Measurements from ENCODE around the gene ABCC9.

Gene ABCC9

GRCh38 chr12:21940549-21941505, at the start of gene ABCC9:
ABCC9 (minus strand) TSS chr12:21941426; CDS start chr12:21936674, 4,752 bp downstream.
- DNase-seq (ENCODE audit: low read depth in 2 of 2) = no peak

- no peak for DNase-seq (ENCODE audit: low read depth in 2 of 2)
These were observed 48.7 kb upstream of the ABCC9 start for GRCh38 chr12:21989819-21990412.

GRCh38 chr12:21988619-21989018, 47.4 kb upstream of the ABCC9 start:
- no peak for DNase-seq (ENCODE audit: low read depth in 2 of 2)

- no peak for DNase-seq (ENCODE audit: low read depth in 2 of 2)
These were observed 46.5 kb upstream of the ABCC9 start for GRCh38 chr12:21987755-21988154.

GRCh38 chr12:21985155-21985554, 43.9 kb upstream of the ABCC9 start:
- DNase-seq (ENCODE audit: low read depth in 2 of 2) = no peak

- no peak for DNase-seq (ENCODE audit: low read depth in 2 of 2)
These were observed 43.1 kb upstream of the ABCC9 start for GRCh38 chr12:21984375-21984774.

GRCh38 chr12:21983095-21983494, 41.9 kb upstream of the ABCC9 start:
- no peak for DNase-seq (ENCODE audit: low read depth in 2 of 2)

GRCh38 chr12:21980544-21980943, 39.3 kb upstream of the ABCC9 start:
- no peak for DNase-seq (ENCODE audit: low read depth in 2 of 2)

GRCh38 chr12:21975293-21975692, 34.1 kb upstream of the ABCC9 start:
- DNase-seq (ENCODE audit: low read depth in 2 of 2) = no peak

- no peak for DNase-seq (ENCODE audit: low read depth in 2 of 2)
These were observed 32.0 kb upstream of the ABCC9 start for GRCh38 chr12:21973221-21973620.

- DNase-seq (ENCODE audit: low read depth in 2 of 2) = no peak
These were observed 30.8 kb upstream of the ABCC9 start for GRCh38 chr12:21972055-21972454.

- no peak for DNase-seq (ENCODE audit: low read depth in 2 of 2)
These were observed 30.1 kb upstream of the ABCC9 start for GRCh38 chr12:21971344-21971743.

- DNase-seq (ENCODE audit: low read depth in 2 of 2) = no peak
These were observed 21.6 kb upstream of the ABCC9 start for GRCh38 chr12:21962821-21963220.

GRCh38 chr12:21962236-21962635, 21.0 kb upstream of the ABCC9 start:
- DNase-seq (ENCODE audit: low read depth in 2 of 2) = no peak

GRCh38 chr12:21950649-21951048, 9.4 kb upstream of the ABCC9 start:
- no peak for DNase-seq (ENCODE audit: low read depth in 2 of 2)

GRCh38 chr12:21949036-21949435, 7.8 kb upstream of the ABCC9 start:
- DNase-seq (ENCODE audit: low read depth in 2 of 2) = no peak

- no peak for DNase-seq (ENCODE audit: low read depth in 2 of 2)
These were observed 5.8 kb upstream of the ABCC9 start for GRCh38 chr12:21946983-21947382.

GRCh38 chr12:21945002-21945401, 3.8 kb upstream of the ABCC9 start:
- no peak for DNase-seq (ENCODE audit: low read depth in 2 of 2)

GRCh38 chr12:21942377-21942703, 1.1 kb upstream of the ABCC9 start:
- DNase-seq (ENCODE audit: low read depth in 2 of 2) = no peak

GRCh38 chr12:21941506-21942376, 515 bp upstream of the ABCC9 start:
- DNase-seq (ENCODE audit: low read depth in 2 of 2) = no peak

GRCh38 chr12:21939435-21939834, 1.8 kb downstream of the ABCC9 start:
- DNase-seq (ENCODE audit: low read depth in 2 of 2) = no peak

GRCh38 chr12:21938879-21939278, 2.3 kb downstream of the ABCC9 start:
- no peak for DNase-seq (ENCODE audit: low read depth in 2 of 2)
